Fibroblast of pulmonary artery (primary cell): ENCODE data around the gene HMGXB3.

Experiments
- DNase-seq: peaks from one replicate; pipeline ENCODE4 v3.0.0-alpha.2; 2010; ENCODE audit warnings: low read depth
- H3K4me3 ChIP-seq: replicated peaks from 2 replicates; pipeline ENCODE4 v1.5.1; 2011; ENCODE audit warnings: low read depth, mild to moderate bottlenecking, control low read depth, low read length, moderate library complexity
- TF ChIP-seq, protein P1 (sequence below): IDR thresholded peaks from 2 replicates; pipeline ENCODE4 v1.5.1; 2011; ENCODE audit warnings: mild to moderate bottlenecking, control low read depth, low read length, inconsistent platforms; ENCODE audit errors: missing control alignments

Gene HMGXB3

DNA sequence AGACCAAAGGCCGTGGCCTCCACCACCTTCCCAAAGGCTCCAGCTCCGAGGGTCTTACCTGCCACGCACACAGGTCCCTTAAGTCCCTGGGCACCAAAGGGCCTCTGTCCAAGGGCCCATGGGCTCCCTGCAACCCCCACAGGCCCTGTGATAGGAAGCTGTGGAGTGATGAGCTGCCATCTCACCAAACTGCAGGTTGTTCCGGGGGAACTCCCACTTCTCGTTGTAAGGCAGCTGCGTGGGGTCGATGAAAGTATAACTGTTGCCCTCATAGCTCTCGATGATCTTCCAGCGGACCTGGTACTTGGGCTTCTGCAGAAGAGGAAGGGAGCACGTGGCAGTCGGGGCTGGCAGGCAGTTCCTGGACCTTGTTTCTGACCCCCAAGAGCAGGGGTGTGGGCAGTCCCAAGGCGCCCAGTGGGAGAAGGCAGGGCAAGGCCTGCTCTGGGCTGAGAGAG lies 61.0 kb downstream of the HMGXB3 start:
- TF ChIP-seq, protein P1, sequence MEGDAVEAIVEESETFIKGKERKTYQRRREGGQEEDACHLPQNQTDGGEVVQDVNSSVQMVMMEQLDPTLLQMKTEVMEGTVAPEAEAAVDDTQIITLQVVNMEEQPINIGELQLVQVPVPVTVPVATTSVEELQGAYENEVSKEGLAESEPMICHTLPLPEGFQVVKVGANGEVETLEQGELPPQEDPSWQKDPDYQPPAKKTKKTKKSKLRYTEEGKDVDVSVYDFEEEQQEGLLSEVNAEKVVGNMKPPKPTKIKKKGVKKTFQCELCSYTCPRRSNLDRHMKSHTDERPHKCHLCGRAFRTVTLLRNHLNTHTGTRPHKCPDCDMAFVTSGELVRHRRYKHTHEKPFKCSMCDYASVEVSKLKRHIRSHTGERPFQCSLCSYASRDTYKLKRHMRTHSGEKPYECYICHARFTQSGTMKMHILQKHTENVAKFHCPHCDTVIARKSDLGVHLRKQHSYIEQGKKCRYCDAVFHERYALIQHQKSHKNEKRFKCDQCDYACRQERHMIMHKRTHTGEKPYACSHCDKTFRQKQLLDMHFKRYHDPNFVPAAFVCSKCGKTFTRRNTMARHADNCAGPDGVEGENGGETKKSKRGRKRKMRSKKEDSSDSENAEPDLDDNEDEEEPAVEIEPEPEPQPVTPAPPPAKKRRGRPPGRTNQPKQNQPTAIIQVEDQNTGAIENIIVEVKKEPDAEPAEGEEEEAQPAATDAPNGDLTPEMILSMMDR = no peak
- no peak for DNase-seq
- no peak overlapping the region for H3K4me3 ChIP-seq

DNA sequence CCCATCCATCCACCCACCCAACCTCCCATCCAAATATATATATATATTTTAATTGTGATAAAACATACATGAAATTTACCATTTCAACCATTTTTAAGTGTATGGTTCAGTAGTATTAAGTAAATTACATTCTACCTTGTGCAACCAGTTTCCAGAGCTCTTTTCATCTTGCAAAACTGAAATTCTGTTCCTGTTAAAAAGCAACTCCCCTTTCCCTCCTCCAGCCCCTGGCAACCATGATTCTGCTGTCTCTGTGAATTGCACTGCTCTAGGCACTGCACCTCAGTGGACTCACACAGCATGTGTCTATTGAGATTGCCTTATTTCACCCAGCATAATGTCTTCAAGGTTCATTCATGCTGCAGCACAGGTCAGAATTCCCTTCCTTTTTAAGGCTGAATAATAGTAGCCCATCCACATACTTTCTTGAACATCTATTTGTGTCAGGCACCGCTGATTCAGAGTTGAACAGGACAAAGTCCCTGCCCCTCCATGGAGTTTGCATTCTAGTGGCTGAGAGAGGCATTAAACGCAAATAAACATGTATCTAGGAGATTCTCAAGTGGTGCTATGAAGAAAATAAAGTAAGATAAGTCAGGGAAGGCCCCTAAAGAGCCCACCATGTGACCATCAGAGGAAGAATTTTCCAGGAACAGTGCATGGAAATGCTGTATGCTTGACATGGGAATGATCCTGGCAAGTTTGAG lies 61.8 kb downstream of the HMGXB3 start:
- no peak for DNase-seq
- TF ChIP-seq, protein P1 = no peak
- H3K4me3 ChIP-seq = no peak overlapping the region

DNA sequence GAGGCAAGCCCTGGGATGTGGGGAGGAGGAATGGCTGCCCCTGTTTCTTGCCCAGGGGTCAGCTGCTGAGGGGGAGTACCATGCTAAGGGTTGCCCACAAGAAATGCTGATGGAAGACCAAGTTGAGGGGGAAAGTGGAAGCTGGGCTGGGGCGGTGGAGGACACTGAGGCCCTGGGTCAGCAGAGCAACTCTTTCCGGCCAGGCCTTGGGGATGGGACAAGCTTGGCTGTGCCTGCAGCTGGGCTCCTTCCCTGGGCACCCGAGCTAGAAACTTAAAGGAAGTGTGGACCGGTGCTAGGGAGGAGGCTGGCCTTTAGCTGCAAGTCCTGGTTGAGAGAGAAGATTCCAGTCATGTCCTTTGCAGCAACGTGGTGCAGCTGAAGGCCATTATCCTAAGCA lies 63.1 kb downstream of the HMGXB3 start:
- TF ChIP-seq, protein P1 = no peak
- DNase-seq = no peak
- H3K4me3 ChIP-seq = no peak overlapping the region

DNA sequence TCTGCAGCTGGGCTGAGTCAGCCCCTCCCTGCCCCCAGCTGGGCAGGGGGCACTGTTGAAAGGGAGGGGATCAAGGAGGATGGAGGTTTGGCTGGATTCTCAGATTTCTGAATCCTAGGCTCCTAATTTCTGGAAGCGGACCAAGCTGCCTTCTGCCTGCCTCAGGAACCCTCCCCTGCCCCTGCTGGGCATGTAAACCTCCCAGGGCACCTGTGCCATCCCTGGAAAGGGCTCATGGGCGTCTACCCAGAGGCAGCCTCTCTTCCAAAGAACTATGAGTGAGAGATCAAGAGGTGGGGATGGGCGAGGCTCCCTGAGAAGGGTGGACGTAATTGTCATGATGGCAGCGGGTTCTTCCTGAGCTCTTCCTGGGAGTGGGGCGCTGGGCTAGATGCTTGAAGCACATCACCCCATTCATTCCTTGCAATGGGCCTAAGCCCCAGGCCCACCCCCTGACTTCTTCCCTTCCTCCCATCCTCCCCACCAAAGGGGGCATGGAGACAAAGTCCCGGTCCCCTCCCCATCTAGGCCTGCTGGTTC lies 64.2 kb downstream of the HMGXB3 start:
- no peak overlapping the region for H3K4me3 ChIP-seq
- no peak for DNase-seq
- TF ChIP-seq, protein P1 = no peak

DNA sequence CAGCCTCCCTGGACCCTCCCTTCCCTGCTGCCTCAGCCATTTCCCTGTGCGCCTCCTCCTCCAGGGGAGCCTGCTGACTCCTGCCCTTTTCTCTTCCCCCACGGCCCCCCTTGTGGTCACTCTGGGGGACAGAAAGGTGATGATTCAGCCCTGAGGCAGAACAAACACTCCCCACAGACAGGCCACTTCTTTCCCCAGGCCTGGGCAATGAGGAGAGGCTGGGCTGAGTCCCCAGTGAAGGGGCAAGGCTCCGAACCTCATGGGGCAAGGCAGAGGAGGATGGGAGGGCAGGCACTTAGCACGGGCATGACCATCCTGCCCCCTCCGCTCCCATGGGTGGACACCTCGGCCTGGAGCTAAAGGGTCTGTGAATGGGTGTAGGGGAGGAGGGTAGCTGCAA lies 64.8 kb downstream of the HMGXB3 start:
- TF ChIP-seq, protein P1 = no peak
- no peak overlapping the region for H3K4me3 ChIP-seq

DNA sequence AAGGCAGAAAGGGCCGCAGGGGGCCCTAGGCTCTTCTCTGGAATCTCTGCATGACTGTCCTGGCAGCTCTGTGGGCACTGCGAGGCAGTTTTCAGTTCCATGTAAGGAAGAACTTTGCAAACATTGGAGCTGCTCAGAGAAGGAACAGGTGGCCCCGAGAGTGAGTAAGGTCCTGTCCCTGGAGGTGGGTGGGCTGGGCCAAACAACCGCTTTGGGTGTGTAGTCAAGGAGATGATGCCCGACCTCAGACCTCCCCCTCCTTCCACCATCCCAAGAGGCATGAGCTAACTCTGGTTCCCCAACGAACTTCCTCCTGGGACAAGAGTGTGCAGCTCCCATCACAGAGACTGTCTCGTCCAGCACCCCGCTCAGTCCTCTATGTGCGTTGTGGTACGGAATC lies 65.3 kb downstream of the HMGXB3 start:
- DNase-seq = peak; percentile 18
- H3K4me3 ChIP-seq = no peak overlapping the region
- TF ChIP-seq, protein P1 = no peak

More for the DNA sequence above, 64.8 kb downstream of the HMGXB3 start:
- no peak for DNase-seq

DNA sequence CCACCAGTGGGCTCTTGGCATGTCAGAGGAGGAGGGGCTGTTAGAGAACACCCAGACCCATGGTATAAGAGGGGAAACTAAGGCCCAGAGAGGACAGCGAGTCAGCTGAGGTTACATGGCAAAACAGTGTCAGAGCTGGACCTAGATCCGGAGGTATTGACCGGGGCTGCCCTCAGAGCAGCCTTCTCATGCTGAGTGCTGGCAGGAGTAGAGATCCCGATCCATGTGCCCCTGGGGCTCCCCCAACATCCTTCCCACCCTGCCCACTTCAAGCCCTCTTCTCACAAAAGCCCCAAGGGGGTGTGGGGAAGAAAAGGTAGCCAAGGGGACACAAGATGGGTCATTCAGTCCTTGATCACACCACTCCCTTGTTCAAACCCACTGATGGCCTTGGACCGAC lies 65.9 kb downstream of the HMGXB3 start:
- H3K4me3 ChIP-seq = no peak overlapping the region
- TF ChIP-seq, protein P1 = no peak
- no peak for DNase-seq
